Choroid plexus epithelial cell (primary cell): ENCODE data around the gene SLC24A4.

Experiments used
- DNase-seq: peaks from one replicate; pipeline ENCODE4 v3.0.0-alpha.2; 2010; ENCODE audit warnings: low read depth
- H3K4me3 ChIP-seq: 2 replicates; pipeline ENCODE4 v1.5.1; 2011; ENCODE audit warnings: low read depth, mild to moderate bottlenecking, control low read depth, low read length, moderate library complexity
- TF ChIP-seq, protein P1 (sequence below): conservative IDR thresholded peaks from 2 replicates; pipeline ENCODE4 v1.5.1; 2011; ENCODE audit warnings: low read depth, mild to moderate bottlenecking, control low read depth, inconsistent platforms, low read length, moderate library complexity

Gene SLC24A4

DNA sequence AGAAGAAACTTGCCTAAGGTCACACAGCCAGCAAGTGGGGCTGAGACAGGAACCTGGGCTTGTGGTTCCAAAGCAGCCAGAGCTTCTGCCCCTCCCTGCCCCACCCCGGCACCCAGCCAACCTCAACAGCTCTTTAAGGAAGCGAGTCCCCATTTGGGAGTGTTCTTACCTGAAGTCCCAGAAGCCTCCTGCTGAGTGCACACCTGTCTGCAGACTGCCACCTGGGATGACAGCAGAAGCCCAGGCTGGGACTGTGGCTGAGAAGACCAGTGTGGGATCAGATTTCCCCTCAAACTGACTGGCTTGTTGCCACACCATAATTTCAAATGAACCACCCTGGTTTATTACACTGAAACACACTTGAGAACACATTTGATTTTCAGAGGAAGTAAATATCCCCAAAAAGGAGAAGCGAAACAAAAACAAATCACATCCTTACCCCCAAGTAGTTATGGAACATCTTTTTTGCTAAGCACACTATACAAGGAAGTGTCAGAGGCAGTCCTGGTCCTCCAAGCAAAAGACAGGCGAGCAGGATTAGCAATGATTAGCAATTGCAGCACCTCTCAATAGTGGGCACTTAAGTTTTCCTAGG is 184.3 kb downstream of the SLC24A4 start:
- DNase-seq = no peak
- no peak overlapping the region for H3K4me3 ChIP-seq
- TF ChIP-seq, protein P1, sequence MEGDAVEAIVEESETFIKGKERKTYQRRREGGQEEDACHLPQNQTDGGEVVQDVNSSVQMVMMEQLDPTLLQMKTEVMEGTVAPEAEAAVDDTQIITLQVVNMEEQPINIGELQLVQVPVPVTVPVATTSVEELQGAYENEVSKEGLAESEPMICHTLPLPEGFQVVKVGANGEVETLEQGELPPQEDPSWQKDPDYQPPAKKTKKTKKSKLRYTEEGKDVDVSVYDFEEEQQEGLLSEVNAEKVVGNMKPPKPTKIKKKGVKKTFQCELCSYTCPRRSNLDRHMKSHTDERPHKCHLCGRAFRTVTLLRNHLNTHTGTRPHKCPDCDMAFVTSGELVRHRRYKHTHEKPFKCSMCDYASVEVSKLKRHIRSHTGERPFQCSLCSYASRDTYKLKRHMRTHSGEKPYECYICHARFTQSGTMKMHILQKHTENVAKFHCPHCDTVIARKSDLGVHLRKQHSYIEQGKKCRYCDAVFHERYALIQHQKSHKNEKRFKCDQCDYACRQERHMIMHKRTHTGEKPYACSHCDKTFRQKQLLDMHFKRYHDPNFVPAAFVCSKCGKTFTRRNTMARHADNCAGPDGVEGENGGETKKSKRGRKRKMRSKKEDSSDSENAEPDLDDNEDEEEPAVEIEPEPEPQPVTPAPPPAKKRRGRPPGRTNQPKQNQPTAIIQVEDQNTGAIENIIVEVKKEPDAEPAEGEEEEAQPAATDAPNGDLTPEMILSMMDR = no peak

DNA sequence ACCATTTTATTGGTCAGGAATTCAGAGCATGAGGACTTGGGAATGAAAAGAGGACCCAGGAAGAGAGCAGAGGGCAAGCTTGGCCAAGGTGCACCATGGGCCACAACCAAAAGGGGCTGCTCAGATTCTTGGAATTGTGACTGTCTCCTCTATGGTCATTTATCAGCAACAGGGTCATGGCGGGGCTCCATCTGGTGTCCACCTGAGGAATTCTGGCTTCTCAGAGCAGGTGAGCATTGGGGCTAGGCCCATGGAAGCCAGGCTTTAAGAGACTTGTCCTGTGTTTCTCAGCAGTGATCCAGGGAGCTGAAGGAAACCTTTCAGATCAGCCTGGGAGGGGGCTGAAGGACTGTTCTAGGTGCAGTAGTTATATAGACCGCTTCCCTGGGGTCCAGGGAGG is 188.0 kb downstream of the SLC24A4 start:
- DNase-seq = no peak
- H3K4me3 ChIP-seq = no peak overlapping the region
- TF ChIP-seq, protein P1 = no peak

DNA sequence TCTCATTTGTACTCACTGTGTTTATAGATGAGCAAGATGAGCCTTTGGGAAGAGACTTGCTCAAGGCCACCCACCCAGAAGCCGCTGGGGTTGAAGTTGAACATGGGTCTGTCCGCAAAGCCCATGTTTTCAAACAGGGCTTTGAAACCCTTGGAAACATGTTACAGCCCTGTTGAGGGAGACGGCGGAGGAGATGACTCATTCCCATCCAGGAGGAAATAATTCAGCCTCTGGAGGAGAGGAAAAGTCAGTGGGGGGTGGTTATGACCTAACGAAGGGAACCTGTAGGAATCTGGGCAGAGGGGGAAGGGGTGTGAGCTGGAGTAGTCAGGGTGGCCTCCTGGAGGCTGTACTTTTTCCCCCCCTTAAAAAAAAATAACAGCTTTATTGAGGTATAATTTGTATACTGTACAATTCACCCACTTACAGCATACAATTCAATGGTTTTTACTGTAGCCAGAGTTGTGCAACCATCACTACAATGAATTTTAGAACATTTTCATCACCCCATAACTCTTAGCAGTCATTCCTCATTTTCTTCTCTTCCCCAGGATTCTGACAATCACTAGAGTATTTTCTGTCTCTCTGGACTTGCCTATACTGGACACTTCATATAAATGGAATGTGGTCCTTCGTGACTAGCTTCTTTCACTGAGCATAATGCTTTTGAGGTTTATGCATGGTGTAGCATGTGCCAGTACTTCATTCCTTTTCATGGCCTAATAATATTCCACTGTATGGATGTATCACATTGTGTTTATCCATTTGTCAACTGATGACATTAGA is 188.7 kb downstream of the SLC24A4 start:
- H3K4me3 ChIP-seq = no peak overlapping the region
- peak; percentile 91 for DNase-seq
- TF ChIP-seq, protein P1 = no peak

DNA sequence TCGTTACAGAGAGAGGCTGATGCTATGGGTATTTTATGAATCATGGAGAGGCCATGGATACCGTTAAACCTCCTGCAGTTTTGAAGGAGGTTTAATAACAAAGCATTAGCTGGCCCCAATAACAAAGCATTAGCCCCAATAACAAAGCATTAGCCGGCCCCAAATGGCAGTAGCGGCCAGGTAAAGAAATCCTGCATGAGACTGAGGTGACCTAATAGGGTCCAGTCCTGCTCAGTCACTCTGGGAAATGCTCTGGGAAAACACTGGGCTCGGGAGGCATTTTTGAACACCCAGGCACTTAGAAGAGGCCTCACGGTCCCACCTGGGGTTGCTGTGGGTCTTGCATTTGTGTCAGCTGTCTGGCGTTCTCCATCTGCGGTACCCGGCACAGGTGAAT is 189.8 kb downstream of the SLC24A4 start:
- TF ChIP-seq, protein P1 = no peak
- DNase-seq = no peak
- peak overlapping the region; percentile 74 for H3K4me3 ChIP-seq

DNA sequence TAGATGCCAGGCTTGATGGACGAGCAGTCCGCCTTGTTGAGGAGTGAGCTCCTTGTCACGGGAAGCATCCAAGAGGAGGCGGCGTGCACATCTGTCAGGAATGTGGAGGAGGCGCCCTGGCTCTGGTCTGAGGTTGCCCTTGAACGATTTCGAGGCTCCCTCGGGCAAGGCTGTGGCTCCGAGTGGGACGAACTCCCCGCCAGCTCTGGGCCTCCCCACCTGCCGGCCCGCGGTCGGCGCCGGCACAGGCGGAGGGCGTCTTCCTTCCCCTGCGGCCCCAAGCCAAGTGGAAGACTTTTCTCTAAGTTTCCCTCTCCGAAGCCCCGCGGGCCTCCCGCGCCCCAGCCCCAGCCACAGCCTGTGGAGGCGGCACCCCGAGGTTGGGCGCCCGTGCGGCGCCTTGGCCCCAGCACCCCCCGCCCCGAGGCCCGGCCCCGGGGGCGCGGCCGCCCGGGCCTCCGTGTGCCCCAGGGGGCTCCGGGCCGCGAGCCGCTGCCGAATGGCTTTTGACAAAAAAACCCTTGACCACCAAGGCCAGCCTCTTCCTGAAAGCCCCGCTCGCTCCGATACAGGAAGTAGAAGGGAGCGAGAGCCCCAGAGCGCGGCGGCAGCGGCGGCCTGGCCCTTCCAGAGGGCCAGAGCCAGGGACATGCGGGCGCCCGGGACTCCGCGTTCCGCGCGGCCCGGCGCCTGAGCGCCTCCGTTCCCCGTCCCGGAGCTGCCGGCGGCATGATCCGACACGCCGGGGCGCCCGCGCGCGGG is 190.4 kb downstream of the SLC24A4 start, which contains the start of gene RIN3:
RIN3 (plus strand) TSS at position 578 of the 762 bp plus-strand sequence; CDS start at position 730, 152 bp downstream.
- TF ChIP-seq, protein P1 = no peak
- peak; percentile 64 for DNase-seq
- H3K4me3 ChIP-seq = peak within 1 kb of the TSS; percentile 74

DNA sequence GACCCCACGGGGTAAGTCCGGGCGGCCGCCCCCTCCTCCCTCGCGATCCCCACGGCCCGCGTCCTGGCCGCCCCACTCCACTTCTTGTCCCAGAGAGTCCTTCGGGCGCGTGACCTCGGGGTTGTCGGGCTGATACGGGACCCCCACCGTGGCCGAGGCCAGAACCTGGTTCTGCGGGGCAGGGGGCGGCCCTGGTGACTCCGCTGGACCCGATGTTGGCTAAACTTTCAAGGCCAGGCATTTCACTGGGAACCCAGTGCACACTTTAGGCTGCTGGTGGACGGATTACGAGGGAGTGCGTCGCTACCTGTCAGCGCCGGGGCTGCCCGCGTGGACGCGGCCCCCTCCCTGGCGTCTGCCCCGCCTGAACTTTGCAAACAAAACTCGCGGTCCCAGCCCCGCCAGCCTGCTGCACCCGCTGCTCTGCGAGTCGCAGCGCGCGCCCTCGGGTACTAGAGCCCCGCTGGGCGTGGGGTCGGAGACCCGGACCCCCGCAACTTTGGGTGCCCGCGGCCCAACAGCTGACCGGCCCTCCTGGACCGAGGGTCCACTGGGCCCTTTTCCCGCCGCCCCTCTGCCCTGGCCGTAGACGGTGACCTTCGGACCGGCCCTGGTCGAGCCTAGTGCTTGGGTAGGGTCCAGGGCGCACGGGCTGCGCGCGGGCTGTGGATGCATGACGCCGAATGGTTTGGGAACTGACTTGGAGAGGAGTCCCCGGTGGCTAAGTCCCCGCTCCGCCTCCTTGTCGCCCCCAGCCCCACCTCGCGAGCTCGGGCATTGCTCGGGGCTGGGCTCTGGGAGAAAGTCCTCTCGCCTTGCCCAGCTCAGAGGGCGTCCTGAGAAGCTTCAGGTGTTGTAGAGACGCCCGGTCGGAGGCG is 191.2 kb downstream of the SLC24A4 start:
- TF ChIP-seq, protein P1 = no peak
- DNase-seq = peak; percentile 39
- H3K4me3 ChIP-seq = peak overlapping the region; percentile 74
